NCI-H526 treated with DMSO at 0.1 percent for 48 hours (cell line): ENCODE results near the gene ZNF324.
"Not testable (repeated sequence)": the region's sequence is repeated elsewhere in the genome, so short reads cannot be mapped to it uniquely, and the experiment has no call there.

Experiments
- DNase-seq: peaks from one replicate; lab custom pipeline; 2025; lab: John Stamatoyannopoulos, UW

Gene ZNF324

DNA sequence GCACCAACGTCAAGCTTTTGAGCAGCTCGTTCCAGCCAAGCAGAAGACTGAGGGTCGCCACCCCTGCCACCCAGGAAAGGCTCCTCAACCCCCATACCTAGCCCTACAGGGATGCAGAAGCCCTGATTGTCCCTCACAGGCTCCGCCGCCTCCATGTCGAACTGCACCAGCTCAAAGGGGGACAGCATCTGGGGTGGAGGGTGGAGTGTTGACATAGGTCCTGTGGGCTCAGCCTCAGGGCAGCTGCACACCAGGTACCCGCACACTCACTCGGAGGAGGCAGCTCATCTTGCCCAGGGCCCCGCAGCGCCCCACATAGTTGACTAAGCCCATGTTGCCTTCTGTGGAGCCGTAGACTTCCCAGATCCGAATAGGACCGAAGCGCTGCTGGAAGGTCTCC lies 33.4 kb downstream of the ZNF324 start:
- DNase-seq = no peak

- DNase-seq = not testable (repeated sequence)
Observed at GRCh38 chr19:58507602-58508223, 40.8 kb downstream of the ZNF324 start.

DNA sequence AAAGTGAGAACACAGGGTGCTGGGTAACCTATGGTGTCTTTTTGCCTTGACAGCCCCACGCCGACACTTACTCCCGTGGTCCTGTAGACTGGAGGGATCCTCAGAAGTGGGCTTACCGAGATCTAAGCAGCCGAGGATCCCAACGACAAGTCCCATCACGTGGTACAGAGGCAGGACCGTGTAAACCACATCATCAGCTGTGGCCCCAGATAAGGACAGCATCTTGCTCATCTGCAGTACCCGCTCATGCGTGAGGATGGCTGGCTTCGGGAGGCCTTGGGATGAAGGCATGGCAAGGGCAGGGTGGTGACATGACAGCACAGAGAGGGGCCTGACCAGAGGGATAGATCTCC lies 42.8 kb downstream of the ZNF324 start:
- DNase-seq = no peak

DNA sequence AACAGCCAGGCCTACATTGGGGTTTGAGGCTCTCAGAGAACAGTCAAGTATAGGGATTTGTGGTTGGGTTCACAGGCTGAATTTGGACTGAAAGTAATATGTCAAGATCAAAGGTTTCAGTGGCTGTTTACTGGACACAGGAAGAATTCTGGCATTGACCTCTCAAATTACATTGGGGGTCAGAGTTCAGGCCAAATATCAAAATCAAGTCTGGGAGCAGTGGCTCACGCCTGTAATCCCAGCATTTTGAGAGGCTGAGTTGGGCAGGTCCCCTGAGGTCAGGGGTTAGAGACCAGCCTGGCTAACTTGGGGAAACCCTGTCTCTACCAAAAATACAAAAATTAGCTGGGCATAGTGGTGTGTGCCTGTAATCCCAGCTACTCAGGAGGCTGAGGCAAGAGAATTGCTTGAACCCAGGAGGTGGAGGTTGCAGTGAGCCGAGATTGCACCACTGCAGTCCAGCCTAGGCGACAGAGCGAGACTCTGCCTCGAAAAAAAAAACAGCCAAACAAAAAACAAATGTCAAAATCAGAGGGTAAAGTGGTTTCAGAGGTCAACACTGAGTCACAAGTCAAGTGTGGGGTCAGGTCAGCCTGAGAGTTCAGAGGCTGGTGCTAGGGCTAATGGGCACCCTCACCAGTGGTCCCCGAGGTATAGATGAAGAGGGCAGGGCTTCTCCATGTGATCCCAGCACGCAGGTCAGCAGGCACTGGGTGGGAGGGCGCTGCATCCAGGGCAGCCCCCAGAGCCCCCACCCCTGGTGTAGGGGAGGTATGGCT lies 43.4 kb downstream of the ZNF324 start:
- DNase-seq = no peak

GRCh38 chr19:58511353-58512208 lies 44.7 kb downstream of the ZNF324 start, which contains the start of gene SLC27A5:
Gene SLC27A5 (minus strand): TSS chr19:58511992. CDS start chr19:58511955, 37 bp downstream.
- no peak for DNase-seq

DNA sequence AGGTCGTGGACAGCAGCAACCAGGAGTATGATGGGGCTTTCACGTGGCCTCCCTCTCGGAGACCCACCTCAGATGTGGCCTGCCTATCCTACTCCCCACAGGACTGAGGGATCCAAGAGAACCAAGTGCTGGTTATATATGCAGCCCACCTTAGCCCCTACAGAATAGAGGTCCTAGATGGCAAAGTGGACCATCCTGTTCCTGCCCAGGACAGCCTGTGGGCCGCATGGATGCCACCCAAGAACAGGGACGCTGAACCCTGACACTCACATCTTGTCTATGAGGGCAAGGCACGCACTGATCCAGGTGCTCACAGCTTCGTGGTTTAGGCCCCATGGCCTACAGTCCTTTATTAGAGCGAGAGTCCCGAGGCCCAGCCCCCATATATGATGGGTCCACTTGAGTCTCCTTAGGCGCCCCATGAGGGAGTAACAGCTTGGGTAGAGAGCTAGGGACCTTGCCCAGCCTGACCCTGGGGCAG lies 46.4 kb downstream of the ZNF324 start:
- no peak for DNase-seq

GRCh38 chr19:58513694-58514563 lies 47.0 kb downstream of the ZNF324 start:
- peak; percentile 84 for DNase-seq

- no peak for DNase-seq
Observed at GRCh38 chr19:58514564-58515022, 47.7 kb downstream of the ZNF324 start.

- no peak for DNase-seq
Observed at GRCh38 chr19:58515259-58515658, 48.4 kb downstream of the ZNF324 start.

GRCh38 chr19:58516246-58516836 lies 49.5 kb downstream of the ZNF324 start:
- no peak for DNase-seq

DNA sequence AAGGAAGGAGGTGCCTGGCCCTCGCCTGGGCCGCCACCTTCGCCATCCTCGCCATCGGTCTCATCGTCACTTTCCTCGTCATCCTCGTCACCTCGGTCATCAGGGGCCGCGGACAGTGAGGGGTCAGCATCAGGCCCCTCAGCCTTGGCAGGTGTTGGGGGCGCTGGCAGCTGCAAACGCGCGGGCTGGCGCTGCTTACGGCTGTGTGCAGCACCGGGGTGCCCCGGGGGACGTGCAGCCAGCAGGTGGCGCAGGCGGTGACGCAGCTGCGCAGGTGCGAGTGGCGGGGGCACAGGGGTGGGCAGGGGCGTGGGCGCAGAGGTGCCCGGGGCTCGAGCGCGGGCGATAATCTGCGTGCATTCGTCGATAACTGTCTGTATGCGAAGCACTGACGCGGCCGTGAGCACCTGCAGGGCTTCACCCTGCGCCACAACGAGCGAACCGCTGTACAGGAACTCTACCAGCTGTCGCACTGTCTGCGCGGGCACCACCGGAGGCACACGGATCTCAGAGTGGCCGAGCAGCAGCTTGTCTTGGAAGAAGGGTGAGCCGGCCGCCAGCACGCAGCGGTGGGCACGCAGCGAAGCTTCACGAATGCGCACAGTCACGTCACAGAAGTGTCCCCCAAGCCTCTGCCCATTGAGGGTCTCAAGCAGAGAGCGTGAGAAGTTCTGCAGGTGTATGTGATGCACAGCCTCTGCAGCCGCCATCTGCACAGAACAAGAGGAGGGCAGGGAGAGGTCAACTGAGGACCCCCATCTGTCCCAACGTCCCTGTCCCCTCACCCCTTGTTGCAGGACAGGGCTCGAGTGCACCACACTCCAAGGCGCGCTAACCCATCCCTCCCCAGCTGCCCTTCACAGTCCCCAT lies 50.3 kb downstream of the ZNF324 start:
- peak; percentile 16 for DNase-seq

DNA sequence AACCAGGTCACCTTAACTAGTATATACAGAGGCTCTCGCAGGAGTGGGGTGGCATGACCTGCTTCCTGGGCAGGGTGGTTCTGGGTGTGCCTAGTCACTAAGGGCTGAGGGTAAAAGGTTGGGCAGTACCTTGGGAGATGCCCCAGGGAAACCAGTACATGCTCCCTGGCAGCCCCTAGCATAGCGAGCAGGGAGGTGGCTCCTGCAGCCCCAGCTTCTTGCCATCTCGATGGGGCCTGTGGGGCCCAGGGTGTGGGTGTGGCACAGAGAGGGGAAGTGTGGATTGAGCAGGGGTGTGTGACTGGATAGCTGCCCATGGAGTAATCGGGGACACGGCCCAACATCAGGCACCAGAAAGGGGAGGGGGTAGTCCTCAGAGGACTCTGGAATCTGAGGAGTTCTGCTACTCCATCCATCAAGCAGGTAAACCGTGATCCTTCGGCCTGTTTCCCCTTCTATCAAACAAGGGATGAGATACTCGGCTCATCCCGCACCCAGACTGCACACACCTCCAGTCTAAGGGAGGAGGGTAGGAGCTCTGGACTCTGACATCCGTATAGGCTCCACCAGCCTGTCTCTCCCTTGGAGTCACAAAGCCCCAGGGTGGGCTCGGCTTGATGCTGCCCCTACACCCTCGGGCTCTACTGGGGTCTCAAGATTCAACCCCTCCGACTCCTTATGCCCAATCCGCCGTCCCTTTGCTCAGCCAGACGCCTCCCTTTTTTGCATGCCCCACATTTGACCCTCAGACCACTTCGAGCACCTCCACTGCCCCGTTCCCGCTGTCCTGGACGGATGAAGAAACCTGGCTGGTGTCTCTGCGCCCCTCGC lies 51.6 kb downstream of the ZNF324 start:
- DNase-seq = no peak

GRCh38 chr19:58519087-58519354 lies 52.1 kb downstream of the ZNF324 start:
- DNase-seq = peak; percentile 61

GRCh38 chr19:58519355-58520256 lies 52.7 kb downstream of the ZNF324 start, which contains the start of gene ZBTB45:
Gene ZBTB45 (minus strand): TSS chr19:58519810. CDS start chr19:58517673, 2,137 bp downstream.
- peak; percentile 95 for DNase-seq

DNA sequence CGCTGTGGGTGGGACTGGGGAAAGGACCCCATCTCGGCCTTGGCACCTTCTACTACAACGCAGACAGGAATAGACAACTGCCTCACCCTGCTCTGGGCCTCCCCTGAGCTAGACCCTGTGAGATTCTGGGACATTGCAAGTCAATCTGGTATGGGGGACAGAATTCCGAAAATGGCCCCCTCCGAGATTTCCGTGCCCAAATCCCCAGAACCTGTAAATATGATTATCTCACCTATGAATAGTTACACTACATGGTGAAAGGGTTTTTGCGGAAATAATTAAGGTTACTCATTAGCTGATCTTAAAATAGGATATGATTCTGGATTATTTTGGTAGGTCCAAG lies 53.3 kb downstream of the ZNF324 start:
- no peak for DNase-seq

- no peak for DNase-seq
Observed at GRCh38 chr19:58521651-58522050, 54.8 kb downstream of the ZNF324 start.

DNA sequence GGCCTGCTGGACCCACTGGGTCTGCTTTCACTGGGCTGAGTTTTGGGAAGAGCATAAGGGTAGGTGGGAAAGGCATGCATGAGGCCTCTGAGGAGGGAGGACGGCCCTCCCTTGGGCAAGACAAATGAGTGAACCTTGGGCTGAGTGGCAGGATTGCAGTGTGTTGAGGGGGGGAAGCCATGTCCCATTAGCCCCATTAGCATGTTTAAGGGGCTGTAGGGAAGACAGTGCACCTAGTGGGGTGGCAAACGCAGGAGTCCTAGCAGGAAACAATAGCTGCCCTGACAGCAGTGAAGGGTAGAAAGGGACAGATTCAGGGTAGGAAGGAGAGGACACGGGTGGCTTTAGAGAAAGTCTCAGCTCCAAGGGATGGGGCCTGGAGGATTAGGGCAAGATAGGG lies 55.8 kb downstream of the ZNF324 start:
- DNase-seq = no peak
